K562 (cell line): Measurements from ENCODE around the gene GPRC5B. TPM values are rescaled to one million over a fixed set of nuclear protein-coding genes. Genes with fewer than 3 reads are reported as not detected.

ENCODE experiments used
- ATAC-seq: fragments of 200-7000 bp; cut with Tn5 transposase; 3 replicates; pipeline ENCODE4 v1.9.1; 2020; ENCODE audit warnings: moderate library complexity
- BruUV-seq: library from RNA; stranded (reverse); fragments of 400-500 nt; replicated peaks from 2 replicates; lab custom pipeline; 2021; lab: Mats Ljungman, UMichigan
- CTCF ChIA-PET: fragments of 300-600 bp; formaldehyde crosslinking; extraction: SDS; loops from one replicate; lab custom pipeline; 2021; ENCODE audit warnings: low intra/inter-chr PET ratio; lab: Yijun Ruan, JAX
- POLR2A ChIA-PET: fragments of 300-600, 350-650 bp; sonication (Branson Sonifier 250); formaldehyde crosslinking; extraction: SDS; loops from one replicate; lab custom pipeline; 2021; ENCODE audit warnings: antibody characterized with exemption, inconsistent platforms; lab: Yijun Ruan, JAX
- DNase-seq, 4 experiments: peaks; one replicate each; pipeline versions ENCODE4 v3.0.0 to v3.0.0-alpha.2; 2011 to 2018; ENCODE audit warnings: low spot score in 3 of 4, mixed read lengths in 3 of 4; ENCODE audit errors: extremely low read depth in 1 of 4
- FAIRE-seq: peaks from 2 replicates; lab custom pipeline; 2011; peaks lifted over from hg19 to GRCh38; lab: Jason Lieb, UNC
- H2AFZ ChIP-seq: 2 replicates; pipeline ENCODE4 v1.6.0; 2011; ENCODE audit warnings: low read depth, low read length, control low read depth, inconsistent platforms
- H3K27ac ChIP-seq: fragments of 200-600 bp; 3 replicates; pipeline ENCODE4 v1.8.0; 2011; ENCODE audit warnings: low read depth, mild to moderate bottlenecking, control low read depth, inconsistent platforms, low read length, moderate library complexity, mixed read lengths; ENCODE audit errors: extremely low read depth
- H3K27me3 ChIP-seq, 2 experiments: fragments of 300-600 bp in 1 of 2; 2 replicates in 1 of 2; 3 replicates in 1 of 2; pipeline versions ENCODE4 v1.6.0 to v1.8.0; 2011; ENCODE audit warnings: inconsistent platforms in 2 of 2, low read length in 2 of 2, mild to moderate bottlenecking in 1 of 2, mixed read lengths in 1 of 2, moderate library complexity in 1 of 2; ENCODE audit not compliant: control insufficient read depth in 2 of 2, insufficient read depth in 2 of 2
- H3K36me3 ChIP-seq: fragments of 300-600 bp; 3 replicates; pipeline ENCODE4 v1.8.0; 2011; ENCODE audit warnings: mild to moderate bottlenecking, low read length, inconsistent platforms; ENCODE audit not compliant: control insufficient read depth, insufficient read depth
- H3K4me1 ChIP-seq, 2 experiments: fragments of 200-600 bp in 1 of 2; replicated peaks in 1 of 2; 2 replicates in 1 of 2; 3 replicates in 1 of 2; pipeline versions ENCODE4 v1.5.1 to v1.8.0; 2011; ENCODE audit warnings: inconsistent platforms in 2 of 2, low read length in 2 of 2, mild to moderate bottlenecking in 1 of 2, mixed read lengths in 1 of 2, moderate library complexity in 1 of 2; ENCODE audit not compliant: control insufficient read depth in 2 of 2, insufficient read depth in 2 of 2
- H3K4me2 ChIP-seq: 2 replicates; pipeline ENCODE4 v1.6.1; 2011; ENCODE audit warnings: low read length, control low read depth, inconsistent platforms, mixed read lengths; ENCODE audit not compliant: insufficient read depth
- H3K4me3 ChIP-seq: fragments of 200-600 bp; sonication (generic), shearing (Covaris generic); 2 replicates; pipeline ENCODE4 v1.5.1; 2016; ENCODE audit warnings: control low read depth, inconsistent platforms
- H3K79me2 ChIP-seq: fragments of 200-600 bp; 3 replicates; pipeline ENCODE4 v1.8.0; 2011; ENCODE audit warnings: low read length, inconsistent platforms; ENCODE audit not compliant: control insufficient read depth, insufficient read depth
- H3K9ac ChIP-seq, 2 experiments: 2 replicates each; pipeline versions ENCODE4 v1.6.0 to v1.6.1; 2011; ENCODE audit warnings: low read depth in 2 of 2, low read length in 2 of 2, control low read depth in 1 of 2, inconsistent platforms in 1 of 2, mild to moderate bottlenecking in 1 of 2, mixed read lengths in 1 of 2; ENCODE audit not compliant: insufficient read depth in 1 of 2
- H3K9me1 ChIP-seq: one replicate; pipeline ENCODE4 v1.6.0; 2011; ENCODE audit warnings: inconsistent platforms, mild to moderate bottlenecking, low read length, moderate library complexity; ENCODE audit not compliant: control insufficient read depth, insufficient read depth
- H3K9me3 ChIP-seq: replicated peaks from 2 replicates; pipeline ENCODE4 v1.5.1; 2011; ENCODE audit warnings: low read depth, low read length, inconsistent platforms; ENCODE audit not compliant: control insufficient read depth, insufficient read depth
- H4K20me1 ChIP-seq: replicated peaks from 2 replicates; pipeline ENCODE4 v1.6.1; 2011; ENCODE audit warnings: low read length, inconsistent platforms, mixed read lengths; ENCODE audit not compliant: control insufficient read depth, insufficient read depth
- RBM25 ChIP-seq: fragments of 200-400 bp; formaldehyde crosslinking; IDR thresholded peaks from 2 replicates; pipeline ENCODE4 v1.6.1; 2018; ENCODE audit warnings: low read length, low read depth, moderate library complexity; ENCODE audit not compliant: severe bottlenecking
- TCF7L2 ChIP-seq: fragments of 150-350 bp; IDR thresholded peaks from 2 replicates; pipeline ENCODE4 v1.6.1; 2016; ENCODE audit warnings: low read depth, mild to moderate bottlenecking, low read length, moderate library complexity
- ZNF124 ChIP-seq: sonication (generic); formaldehyde crosslinking; IDR thresholded peaks from 2 replicates; pipeline ENCODE4 v1.8.1; 2022; ENCODE audit warnings: missing genetic modification reagents
- ZNF239 ChIP-seq: fragments of 250-450 bp; sonication (Bioruptor Pico); IDR thresholded peaks from 2 replicates; pipeline ENCODE4 v1.4.0; 2020; ENCODE audit warnings: mild to moderate bottlenecking
- WGBS: fragments of 100-300 bp; shearing (Covaris generic); methylation state at CpG from one replicate; pipeline ENCODE4 v1.1.6; 2016; ENCODE audit warnings: low coverage, mixed read lengths; ENCODE audit not compliant: insufficient coverage; ENCODE audit errors: missing lambda C conversion rate; 5-methylcytosine and 5-hydroxymethylcytosine counted together
- in situ Hi-C: fragments of 300-500 bp; cut with MboI; formaldehyde crosslinking; loops from 4 replicates; pipeline ENCODE4 v1.15.0; 2018; ENCODE audit warnings: inconsistent platforms, mixed read lengths
- intact Hi-C: fragments of 100-400 bp; cut with micrococcal nuclease; formaldehyde crosslinking; loops from 2 replicates; pipeline ENCODE4 v1.14.2; 2022
- polyA plus RNA-seq, 8 experiments: library from polyadenylated mRNA; depleted of rRNA in 4 of 8; stranded (reverse) in 5 of 8; unstranded in 3 of 8; fragments of >200 nt; fragmentation: Nextera tagmentation in 2 of 8; fragmentation: Illumina TruSeq in 1 of 8; extraction: Ambion mirVana in 2 of 8; extraction: Trizol in 1 of 8; gene quantifications; 2 replicates each; pipeline versions ENCODE4 v1.2.1 to v1.2.3, GENCODE V29; 2011 to 2014; ENCODE audit warnings: inconsistent platforms in 1 of 8, missing spikeins in 1 of 8
- total RNA-seq, 7 experiments: library from RNA; depleted of rRNA in 6 of 7; stranded (reverse); fragments of >200 nt in 6 of 7; fragmentation: Illumina TruSeq in 2 of 7; extraction: Trizol in 2 of 7; gene quantifications; 2 replicates each; pipeline versions ENCODE4 v1.2.1 to v1.2.3, GENCODE V29; 2011 to 2021; ENCODE audit warnings: low replicate concordance in 1 of 7

Gene GPRC5B
- total and polyA plus RNA-seq, 9 of the 15 experiments (the other 6 are each of a cell fraction or from before 2014, with no cell fraction given), result 0.65 to 5.5 (median 1.3) TPM

- no peak for DNase-seq
- POLR2A ChIA-PET, result interaction anchor here (1.3 kb wide), 1 partner anchor 12 kb away, joined by 3 read pairs; no protein-coding TSS in a partner anchor
- H3K4me3 ChIP-seq, result no peak overlapping the region
- H2AFZ ChIP-seq, result no peak overlapping the region
- no peak overlapping the region for H3K4me2 ChIP-seq
- peaks cover 2 to 16% of the 10 kb centered on the region in 2 experiments; a peak in 2 of 5 replicates for H3K27me3 ChIP-seq
- no peaks in the 10 kb centered on the region for H3K9me3 ChIP-seq
- H3K9ac ChIP-seq, result no peak overlapping the region
- WGBS, result 3% methylated on average over 7 of the region's 7 CpGs
- intact Hi-C loops, result no loop called here
- H3K4me1 ChIP-seq, result no peaks in the 10 kb centered on the region
- TF ChIP-seq ZNF239 (CRISPR knock-in tag) (peak; percentile 79), ZNF124 (CRISPR knock-in tag) (no peak)
- in situ Hi-C loops, result no loop called here
- H3K27ac ChIP-seq, result no peak overlapping the region
- FAIRE-seq, result no peak
- no peak for ATAC-seq
- no TSS peak for BruUV-seq
- CTCF ChIA-PET, result no interaction called here
- no peaks in the 10 kb centered on the region for H4K20me1 ChIP-seq
- H3K79me2 ChIP-seq, result no peaks in the 10 kb centered on the region
- no peaks in the 10 kb centered on the region for H3K36me3 ChIP-seq
- H3K9me1 ChIP-seq, result no peaks in the 10 kb centered on the region
Measured at GRCh38 chr16:19919142-19919541, 34.5 kb upstream of the GPRC5B start.

GRCh38 chr16:19916064-19916463 is 31.4 kb upstream of the GPRC5B start:
- Histone ChIP-seq H3K27me3 (peaks cover 2 to 24% of the 10 kb centered on the region in 2 experiments; a peak in 2 of 5 replicates), H3K4me3 (no peak overlapping the region), H3K4me1 (no peaks in the 10 kb centered on the region), H4K20me1 (no peaks in the 10 kb centered on the region), H2AFZ (no peak overlapping the region), H3K79me2 (no peaks in the 10 kb centered on the region), H3K9ac (no peak overlapping the region), H3K9me3 (no peaks in the 10 kb centered on the region), H3K27ac (no peak overlapping the region), H3K4me2 (no peak overlapping the region), H3K36me3 (no peaks in the 10 kb centered on the region), H3K9me1 (no peaks in the 10 kb centered on the region)
- intact Hi-C loops, result no loop called here
- ChIA-PET CTCF (no interaction called here), POLR2A (interaction anchor here (2.0 kb wide), 1 partner anchor 9 kb away, joined by 6 read pairs; no protein-coding TSS in a partner anchor)
- DNase-seq, result no peak
- TF ChIP-seq RBM25 (peak; percentile 87), TCF7L2 (no peak)
- 6% methylated on average over 5 of the region's 5 CpGs for WGBS
- in situ Hi-C loops, result no loop called here
- FAIRE-seq, result no peak
- no peak for ATAC-seq
- BruUV-seq, result no TSS peak
